ENCODE results near the gene LETM1. TPM values are rescaled to one million over a fixed set of nuclear protein-coding genes. Genes with fewer than 3 reads are reported as not detected.
A peak's percentile ranks its signal among the peaks of the same experiment; 100 is the strongest.

Gene LETM1
- total and polyA plus RNA-seq, 2 of the 13 experiments (the other 11 are each of a cell fraction or from before 2014, with no cell fraction given) = 9.7 to 41.6 TPM

DNA sequence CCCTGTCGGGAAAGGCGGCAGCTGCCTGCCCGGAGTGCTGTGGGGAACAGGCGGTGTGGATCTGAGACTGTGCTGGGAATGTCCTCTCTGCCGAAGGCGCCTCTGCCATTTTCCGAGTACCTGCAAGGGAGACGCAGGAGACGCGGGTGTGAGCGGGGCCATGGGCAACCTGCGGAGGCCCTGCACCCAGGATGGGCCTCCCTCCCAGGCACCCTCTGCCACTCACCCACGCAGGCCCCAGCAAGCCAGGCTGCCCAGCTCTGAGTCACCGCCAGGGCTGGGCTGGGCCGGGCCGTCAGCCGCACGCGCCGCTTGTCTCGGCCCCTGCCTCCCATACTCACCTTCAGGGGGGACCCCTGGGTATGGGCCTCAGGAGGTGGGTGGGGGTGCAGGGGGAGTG is 66.4 kb downstream of the LETM1 start (continued):
- TF ChIP-seq, protein P1, sequence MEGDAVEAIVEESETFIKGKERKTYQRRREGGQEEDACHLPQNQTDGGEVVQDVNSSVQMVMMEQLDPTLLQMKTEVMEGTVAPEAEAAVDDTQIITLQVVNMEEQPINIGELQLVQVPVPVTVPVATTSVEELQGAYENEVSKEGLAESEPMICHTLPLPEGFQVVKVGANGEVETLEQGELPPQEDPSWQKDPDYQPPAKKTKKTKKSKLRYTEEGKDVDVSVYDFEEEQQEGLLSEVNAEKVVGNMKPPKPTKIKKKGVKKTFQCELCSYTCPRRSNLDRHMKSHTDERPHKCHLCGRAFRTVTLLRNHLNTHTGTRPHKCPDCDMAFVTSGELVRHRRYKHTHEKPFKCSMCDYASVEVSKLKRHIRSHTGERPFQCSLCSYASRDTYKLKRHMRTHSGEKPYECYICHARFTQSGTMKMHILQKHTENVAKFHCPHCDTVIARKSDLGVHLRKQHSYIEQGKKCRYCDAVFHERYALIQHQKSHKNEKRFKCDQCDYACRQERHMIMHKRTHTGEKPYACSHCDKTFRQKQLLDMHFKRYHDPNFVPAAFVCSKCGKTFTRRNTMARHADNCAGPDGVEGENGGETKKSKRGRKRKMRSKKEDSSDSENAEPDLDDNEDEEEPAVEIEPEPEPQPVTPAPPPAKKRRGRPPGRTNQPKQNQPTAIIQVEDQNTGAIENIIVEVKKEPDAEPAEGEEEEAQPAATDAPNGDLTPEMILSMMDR (CRISPR knock-in tag; IDR thresholded peaks at IDR 0.05) = 0 out of 2 replicates have a peak, but pooled peaks have one; percentile 4
- TF ChIP-seq HNRNPL (IDR thresholded peaks at IDR 0.05; ENCODE audit: low read depth, low read length) = peak; percentile 94
- TF ChIP-seq ZNF629 (CRISPR knock-in tag; conservative IDR thresholded peaks at IDR 0.05) = no peak
- no peak for TF ChIP-seq FOXA3 (CRISPR knock-in tag; IDR thresholded peaks at IDR 0.05)
- TF ChIP-seq, protein P2, sequence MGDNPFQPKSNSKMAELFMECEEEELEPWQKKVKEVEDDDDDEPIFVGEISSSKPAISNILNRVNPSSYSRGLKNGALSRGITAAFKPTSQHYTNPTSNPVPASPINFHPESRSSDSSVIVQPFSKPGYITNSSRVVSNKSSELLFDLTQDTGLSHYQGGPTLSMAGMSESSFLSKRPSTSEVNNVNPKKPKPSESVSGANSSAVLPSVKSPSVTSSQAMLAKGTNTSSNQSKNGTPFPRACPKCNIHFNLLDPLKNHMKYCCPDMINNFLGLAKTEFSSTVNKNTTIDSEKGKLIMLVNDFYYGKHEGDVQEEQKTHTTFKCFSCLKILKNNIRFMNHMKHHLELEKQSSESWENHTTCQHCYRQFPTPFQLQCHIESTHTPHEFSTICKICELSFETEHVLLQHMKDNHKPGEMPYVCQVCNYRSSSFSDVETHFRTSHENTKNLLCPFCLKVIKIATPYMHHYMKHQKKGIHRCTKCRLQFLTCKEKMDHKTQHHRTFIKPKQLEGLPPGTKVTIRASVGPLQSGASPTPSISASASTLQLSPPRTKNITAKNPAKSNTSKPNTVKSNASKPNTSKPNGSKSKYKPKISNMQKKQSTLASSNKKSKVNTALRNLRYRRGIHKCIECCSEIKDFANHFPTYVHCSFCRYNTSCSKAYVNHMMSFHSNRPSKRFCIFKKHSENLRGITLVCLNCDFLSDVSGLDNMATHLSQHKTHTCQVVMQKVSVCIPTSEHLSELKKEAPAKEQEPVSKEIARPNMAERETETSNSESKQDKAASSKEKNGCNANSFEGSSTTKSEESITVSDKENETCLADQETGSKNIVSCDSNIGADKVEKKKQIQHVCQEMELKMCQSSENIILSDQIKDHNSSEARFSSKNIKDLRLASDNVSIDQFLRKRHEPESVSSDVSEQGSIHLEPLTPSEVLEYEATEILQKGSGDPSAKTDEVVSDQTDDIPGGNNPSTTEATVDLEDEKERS (CRISPR knock-in tag; IDR thresholded peaks at IDR 0.05) = no peak
- TF ChIP-seq MBNL3 (CRISPR knock-in tag; conservative IDR thresholded peaks at IDR 0.05) = no peak
- peak; percentile 55; the same call in 1 of the 2 replicates for TF ChIP-seq FOSL2 (CRISPR knock-in tag; IDR thresholded peaks at IDR 0.05)
- TF ChIP-seq NR2F2 (IDR thresholded peaks at IDR 0.05; ENCODE audit: borderline replicate concordance, low read depth) = no peak
